ENCODE results near the gene CNTN6. TPM values are rescaled to one million over a fixed set of nuclear protein-coding genes. Genes with fewer than 3 reads are reported as not detected.

CNTN6 gene
- 0.48 and 0.82 TPM in 2 replicates for total RNA-seq
- long read RNA-seq, partial matches to known transcripts = 0 of 2 reads
- long read RNA-seq, other reads (novel, unspliced or antisense) = 1 of 2 reads

GRCh38 chr3:1092771-1093170 is at the start of gene CNTN6:
TSS of gene CNTN6 (plus strand) at chr3:1093024. CDS start at chr3:1148009, 54,985 bp downstream.
- H3K36me3 Mint-ChIP-seq (ENCODE audit: low read depth) = no peaks in the 10 kb centered on the region

GRCh38 chr3:1048558-1048957 is 44.3 kb upstream of the CNTN6 start:
- Mint-ChIP-seq H3K27ac (ENCODE audit: unreplicated experiment) (no peak overlapping the region), H3K36me3 (ENCODE audit: low read depth) (no peaks in the 10 kb centered on the region), H3K9me3 (peaks cover 5% of the 10 kb centered on the region), H3K4me1 (no peaks in the 10 kb centered on the region), H3K4me3 (no peak overlapping the region), H3K27me3 (ENCODE audit: low read depth) (peaks cover 6% of the 10 kb centered on the region)
- no peak for TF ChIP-seq CTCF (conservative IDR thresholded peaks at IDR 0.05)
- no peak for DNase-seq (ENCODE audit: low read depth, low spot score)

More at GRCh38 chr3:1092771-1093170, at the start of gene CNTN6:
- H3K27me3 Mint-ChIP-seq (ENCODE audit: low read depth) = no peaks in the 10 kb centered on the region
- no peak for DNase-seq (ENCODE audit: low read depth, low spot score)
- TF ChIP-seq CTCF (conservative IDR thresholded peaks at IDR 0.05) = no peak
- no peaks in the 10 kb centered on the region for H3K9me3 Mint-ChIP-seq
- H3K4me1 Mint-ChIP-seq = peaks cover 17% of the 10 kb centered on the region
- H3K4me3 Mint-ChIP-seq = peak within 1 kb of the TSS; percentile 60
- peak within 1 kb of the TSS; percentile 43 for H3K27ac Mint-ChIP-seq (ENCODE audit: unreplicated experiment)

- no peak for TF ChIP-seq CTCF (conservative IDR thresholded peaks at IDR 0.05)
- Mint-ChIP-seq H3K4me1 (no peaks in the 10 kb centered on the region), H3K27ac (ENCODE audit: unreplicated experiment) (no peak overlapping the region), H3K36me3 (ENCODE audit: low read depth) (no peaks in the 10 kb centered on the region), H3K27me3 (ENCODE audit: low read depth) (peaks cover 3% of the 10 kb centered on the region), H3K9me3 (no peaks in the 10 kb centered on the region), H3K4me3 (no peak overlapping the region)
- DNase-seq (ENCODE audit: low read depth, low spot score) = no peak
These were observed 37.0 kb upstream of the CNTN6 start for GRCh38 chr3:1055870-1056269.

- H3K27ac Mint-ChIP-seq (ENCODE audit: unreplicated experiment) = no peak overlapping the region
- TF ChIP-seq CTCF (conservative IDR thresholded peaks at IDR 0.05) = no peak
- no peak for DNase-seq (ENCODE audit: low read depth, low spot score)
- H3K9me3 Mint-ChIP-seq = no peaks in the 10 kb centered on the region
- H3K4me1 Mint-ChIP-seq = no peaks in the 10 kb centered on the region
- H3K4me3 Mint-ChIP-seq = no peak overlapping the region
- no peaks in the 10 kb centered on the region for H3K36me3 Mint-ChIP-seq (ENCODE audit: low read depth)
- peaks cover 3% of the 10 kb centered on the region for H3K27me3 Mint-ChIP-seq (ENCODE audit: low read depth)
These were observed 36.1 kb upstream of the CNTN6 start for GRCh38 chr3:1056744-1057143.

- Mint-ChIP-seq H3K4me3 (no peak overlapping the region), H3K36me3 (ENCODE audit: low read depth) (no peaks in the 10 kb centered on the region), H3K27me3 (ENCODE audit: low read depth) (peaks cover 4% of the 10 kb centered on the region), H3K9me3 (no peaks in the 10 kb centered on the region), H3K27ac (ENCODE audit: unreplicated experiment) (no peak overlapping the region), H3K4me1 (no peaks in the 10 kb centered on the region)
- no peak for DNase-seq (ENCODE audit: low read depth, low spot score)
- no peak for TF ChIP-seq CTCF (conservative IDR thresholded peaks at IDR 0.05)
These were observed 35.4 kb upstream of the CNTN6 start for GRCh38 chr3:1057436-1057835.
